Astrocyte of the hippocampus (primary cell): ENCODE measurements around the gene MFSD11.

Source experiments
- DNase-seq: peaks from one replicate; pipeline ENCODE4 v3.0.0; 2011; ENCODE audit warnings: low read depth, low spot score

MFSD11 gene

GRCh38 chr17:76747716-76748363, 9.9 kb downstream of the MFSD11 start:
- DNase-seq, result no peak

DNA sequence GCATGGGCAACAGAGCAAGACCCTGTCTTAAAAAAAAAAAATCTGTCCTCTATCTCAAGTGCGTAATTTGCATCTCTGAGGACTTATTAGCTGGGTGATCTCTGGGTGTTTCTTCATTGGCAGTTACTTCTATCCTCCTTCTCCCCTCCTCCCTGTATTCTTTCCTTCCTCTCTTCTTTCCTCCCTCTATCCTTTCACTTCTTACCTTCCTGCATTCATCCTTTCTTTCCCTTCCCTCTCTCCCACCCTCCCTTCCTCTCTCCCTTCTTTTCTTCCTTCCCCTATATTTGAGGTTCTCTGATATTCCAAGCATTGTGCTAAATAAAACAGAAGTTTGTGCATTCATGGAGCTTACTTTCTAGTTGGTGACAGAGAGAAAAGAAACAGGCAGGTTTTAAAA, 10.7 kb downstream of the MFSD11 start:
- no peak for DNase-seq

DNA sequence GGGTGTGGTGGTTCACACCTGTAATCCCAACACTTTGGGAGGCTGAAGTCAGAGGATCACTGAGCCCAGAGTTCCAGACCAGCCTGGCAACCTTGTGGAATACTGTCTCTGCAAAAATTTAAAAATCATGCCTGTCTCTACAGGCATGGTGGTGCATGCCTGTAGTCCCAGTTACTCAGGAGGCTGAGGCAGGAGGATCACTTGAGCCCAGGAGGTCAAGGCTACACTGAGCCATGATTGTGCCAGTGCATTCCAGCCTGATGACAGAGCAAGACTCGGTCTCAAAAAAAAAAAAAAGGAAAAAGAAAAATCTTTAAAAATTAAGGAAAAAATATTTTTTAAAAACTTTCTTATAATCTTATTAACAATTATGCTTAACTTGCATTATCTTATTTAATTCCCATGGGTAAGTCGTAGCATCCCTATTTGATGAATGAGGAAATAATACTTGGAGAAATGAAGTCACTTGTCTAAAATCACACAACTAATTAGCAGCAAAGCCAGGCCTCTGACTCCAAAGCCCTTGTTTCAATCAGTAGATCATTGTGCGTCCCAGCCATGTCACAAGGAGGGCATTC, 13.6 kb downstream of the MFSD11 start:
- DNase-seq, result no peak

GRCh38 chr17:76752006-76752405, 14.1 kb downstream of the MFSD11 start:
- no peak for DNase-seq

DNA sequence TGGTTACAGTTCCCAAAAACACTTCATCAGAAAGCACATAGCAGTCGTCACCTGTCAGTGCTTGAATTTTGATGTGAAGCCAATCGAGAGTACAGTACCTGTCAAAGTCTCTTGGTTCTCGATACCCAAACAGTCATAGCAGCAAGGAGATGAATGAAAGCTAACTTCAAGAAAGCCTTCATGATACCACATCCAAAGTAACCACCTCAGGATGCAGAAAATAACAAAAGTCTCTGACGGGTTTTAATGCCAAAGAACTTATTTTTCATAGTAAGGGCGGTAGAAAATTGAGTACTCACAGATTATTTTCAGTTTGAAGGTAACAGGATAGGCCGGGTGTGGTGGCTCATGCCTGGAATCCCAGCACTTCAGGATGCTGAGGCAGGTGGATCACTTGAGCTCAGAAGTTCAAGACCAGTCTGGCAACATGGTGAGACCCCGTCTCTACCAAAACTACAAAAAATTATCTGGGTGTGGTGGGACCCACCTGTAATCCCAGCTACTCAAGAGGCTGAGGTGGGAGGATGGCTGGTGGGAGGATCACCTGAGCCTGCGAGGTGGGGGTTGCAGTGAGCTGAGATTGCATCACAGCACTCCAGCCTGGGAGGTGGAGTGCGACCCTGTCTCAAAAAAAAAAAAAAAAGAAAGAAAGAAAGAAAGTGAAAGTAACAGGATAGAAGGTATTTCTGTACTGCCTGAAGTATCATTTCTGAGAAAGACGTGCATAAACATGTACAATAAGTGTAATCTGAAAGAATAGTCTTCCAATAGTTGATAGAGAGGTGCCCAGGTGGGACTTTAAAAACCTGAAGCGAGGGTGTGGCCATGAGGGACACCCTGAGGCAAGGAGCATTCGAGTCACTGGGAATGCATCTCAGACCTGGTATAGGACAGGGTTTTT, 15.4 kb downstream of the MFSD11 start:
- no peak for DNase-seq

DNA sequence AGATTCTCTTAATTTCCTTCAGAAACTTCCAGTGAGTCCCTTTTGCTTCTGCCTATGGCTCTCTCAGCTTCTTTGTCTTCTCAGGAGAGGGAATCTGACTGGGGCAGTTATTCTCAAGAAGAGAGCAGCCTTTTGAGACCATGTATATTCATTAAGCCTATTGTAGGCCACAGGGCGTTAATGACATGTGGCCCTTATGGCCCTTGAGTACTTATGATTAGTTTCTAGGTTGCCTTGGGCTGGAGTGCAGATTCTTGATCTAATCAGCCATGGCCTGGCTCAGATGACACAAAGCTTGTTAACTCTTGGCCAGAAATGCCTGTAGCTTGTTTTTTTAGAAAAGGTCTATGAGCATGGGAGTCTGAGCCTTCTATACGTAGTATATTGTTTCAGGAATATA, 17.4 kb downstream of the MFSD11 start:
- DNase-seq, result no peak

- peak; percentile 39 for DNase-seq
Measured at GRCh38 chr17:76757256-76757655, 19.3 kb downstream of the MFSD11 start.

- no peak for DNase-seq
Measured at GRCh38 chr17:76758570-76758969, 20.7 kb downstream of the MFSD11 start.

DNA sequence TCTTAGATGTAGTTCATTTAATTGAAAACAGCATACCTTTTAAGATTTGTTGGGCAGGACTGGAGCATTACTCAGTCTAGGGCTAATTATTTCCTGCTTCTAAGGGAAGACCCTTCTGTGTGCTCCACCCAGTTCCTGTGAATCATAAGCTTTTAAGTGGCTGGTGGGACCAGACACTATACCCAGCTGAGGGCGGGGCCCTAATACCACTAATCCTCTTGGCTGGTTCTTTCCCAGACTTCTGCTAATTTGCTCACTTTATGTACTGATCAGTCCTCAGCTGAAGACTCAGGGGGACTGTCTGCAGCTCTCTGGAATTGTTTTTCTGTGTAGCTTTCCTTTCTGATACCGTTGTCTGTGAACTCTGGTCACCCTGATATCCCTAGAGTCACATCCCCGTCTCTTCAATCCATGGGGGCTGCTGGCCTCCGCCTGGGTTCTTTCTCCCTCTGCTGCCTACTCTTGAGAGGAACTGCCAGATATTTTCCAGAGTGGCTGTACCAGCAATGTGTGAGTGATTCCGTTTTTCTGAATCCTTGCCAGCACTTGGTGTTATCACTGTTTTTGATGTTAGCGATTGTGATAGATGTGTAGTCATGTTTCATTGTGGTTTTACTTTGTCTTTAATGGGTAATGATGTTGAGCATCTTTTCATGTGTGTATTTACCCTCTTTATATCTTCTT, 35.1 kb downstream of the MFSD11 start:
- peak; percentile 76 for DNase-seq

DNA sequence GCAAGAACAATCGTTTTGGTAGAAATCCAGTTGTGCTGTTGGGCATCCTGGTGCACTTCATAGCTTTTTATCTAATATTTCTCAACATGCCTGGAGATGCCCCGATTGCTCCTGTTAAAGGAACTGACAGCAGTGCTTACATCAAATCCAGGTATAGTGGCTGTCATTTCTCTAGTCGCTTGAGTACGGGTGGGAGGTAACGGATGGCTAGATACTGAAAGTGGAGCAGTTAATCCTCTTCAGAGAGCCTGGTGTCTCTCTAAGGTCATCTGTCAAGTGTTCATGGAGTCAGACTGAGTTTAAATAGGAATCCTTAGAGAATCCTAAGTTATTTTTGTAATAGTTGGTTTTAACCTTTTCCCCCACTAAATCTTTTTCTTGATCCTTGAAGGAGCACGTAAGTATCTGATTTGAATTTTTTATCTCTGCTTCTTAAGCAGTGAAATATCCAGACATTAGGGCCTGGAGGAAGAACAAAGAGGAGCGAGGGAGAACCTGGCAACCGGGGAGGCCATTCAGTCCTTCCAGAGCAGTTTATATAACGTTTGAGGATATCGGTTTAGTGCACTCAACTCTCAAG, 37.2 kb downstream of the MFSD11 start:
- no peak for DNase-seq

GRCh38 chr17:76781056-76781982, 43.4 kb downstream of the MFSD11 start:
- no peak for DNase-seq

DNA sequence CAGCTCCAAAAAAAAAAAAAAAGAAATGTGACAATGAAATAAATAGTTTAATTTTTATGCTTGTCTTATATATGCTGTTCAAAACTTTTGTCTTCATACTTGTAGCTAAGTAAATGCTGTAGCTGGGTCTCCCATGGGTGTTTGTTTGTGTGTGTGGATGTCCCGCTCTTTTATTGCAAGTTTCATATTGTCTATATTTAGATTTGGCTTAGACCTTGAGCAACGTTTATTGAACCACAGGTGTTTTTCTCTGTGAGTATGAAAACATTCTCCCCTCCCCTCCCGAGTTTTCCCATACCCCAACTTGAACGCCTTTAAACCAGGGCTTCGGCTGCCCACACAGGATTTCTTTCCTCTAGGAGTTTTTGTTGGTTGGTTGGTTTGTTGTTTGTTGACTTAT, 45.2 kb downstream of the MFSD11 start:
- no peak for DNase-seq

- DNase-seq, result no peak
Measured at GRCh38 chr17:76784926-76785325, 47.0 kb downstream of the MFSD11 start.

GRCh38 chr17:76787866-76788265, 49.9 kb downstream of the MFSD11 start:
- DNase-seq, result peak; percentile 14

- no peak for DNase-seq
Measured at GRCh38 chr17:76789235-76789788, 51.4 kb downstream of the MFSD11 start.

DNA sequence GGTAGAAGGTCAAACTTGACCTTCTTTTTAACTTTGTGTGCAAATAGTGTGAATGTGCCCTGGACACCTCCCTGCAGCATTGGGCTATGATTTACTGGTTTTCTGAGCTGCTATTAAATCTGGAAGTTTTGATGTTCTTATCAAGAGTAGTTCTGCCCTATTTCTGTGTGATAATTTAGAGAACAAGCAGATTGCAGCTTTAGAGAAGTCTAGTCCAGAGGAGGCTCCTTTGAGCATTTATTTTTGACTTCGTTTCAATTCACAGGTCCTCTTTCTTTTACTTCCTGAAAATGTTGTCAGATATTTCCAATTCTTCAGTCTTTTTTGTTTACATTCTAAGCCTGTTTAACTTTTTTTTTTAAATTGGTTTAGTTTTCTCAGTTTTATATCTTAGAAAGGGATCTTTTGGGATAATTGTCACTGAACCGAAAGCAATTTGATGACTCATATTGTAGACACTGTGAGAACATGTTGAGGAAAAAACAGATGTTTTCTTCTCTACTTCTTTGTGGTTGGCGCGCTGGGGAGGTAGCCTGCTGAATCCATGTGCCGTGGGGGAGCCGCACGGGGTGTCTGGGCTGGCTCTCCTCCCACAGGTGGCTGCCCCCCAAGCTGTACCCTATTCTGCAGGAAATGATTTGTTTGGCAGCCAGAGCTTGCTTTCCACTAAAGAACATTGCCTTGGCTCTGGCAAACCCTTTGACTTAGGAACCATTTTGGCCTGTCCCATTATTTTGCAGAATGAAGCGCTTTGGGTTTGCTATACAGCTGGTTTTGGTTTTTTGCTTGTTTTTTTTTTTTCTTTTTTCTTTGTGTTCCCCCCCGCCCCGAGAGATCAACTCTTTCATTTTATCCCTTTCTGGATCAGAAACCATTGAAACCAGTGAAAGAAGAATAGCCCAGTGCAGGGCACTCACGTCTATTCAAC, 53.4 kb downstream of the MFSD11 start:
- peak; percentile 83 for DNase-seq

DNA sequence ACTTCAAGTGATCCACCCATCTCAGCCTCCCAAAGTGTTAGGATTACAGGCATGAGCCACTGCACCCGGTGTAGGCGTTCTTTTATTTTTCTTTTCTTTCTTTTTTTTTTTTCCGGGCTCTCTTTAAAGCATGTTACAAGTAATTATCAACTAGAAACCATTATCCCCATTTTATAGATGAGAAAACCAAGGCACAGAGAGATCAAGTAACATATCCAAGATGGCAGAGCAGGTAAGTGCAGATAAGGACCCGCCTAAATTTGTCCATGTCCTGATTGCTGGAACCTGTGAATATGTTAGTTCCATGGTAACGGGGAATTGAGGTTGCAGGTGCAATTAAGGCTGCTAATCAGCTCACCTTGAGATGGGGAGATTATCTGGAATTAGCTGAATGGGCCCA, 54.4 kb downstream of the MFSD11 start:
- no peak for DNase-seq

GRCh38 chr17:76793775-76794174, 55.9 kb downstream of the MFSD11 start:
- peak; percentile 29 for DNase-seq

DNA sequence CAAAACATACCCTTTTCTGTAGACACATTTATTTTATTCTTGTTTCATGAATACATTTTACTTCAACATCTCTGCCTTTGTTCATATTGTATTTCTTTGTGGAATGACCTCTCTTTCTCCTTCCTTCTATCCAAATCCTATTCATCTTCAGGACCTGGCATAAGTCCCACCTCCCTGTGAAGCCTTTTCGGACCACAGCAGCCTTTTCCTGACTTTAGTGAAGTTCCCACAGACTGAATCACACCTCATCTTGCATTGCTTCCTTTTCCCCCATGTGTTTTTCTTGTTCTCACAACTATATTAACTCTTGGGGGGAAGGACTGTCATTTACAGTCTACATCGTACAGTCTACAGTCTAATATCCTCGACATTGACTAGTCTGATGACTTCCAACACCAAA, 58.2 kb downstream of the MFSD11 start:
- DNase-seq, result peak; percentile 43
